Panc1 (cell line): ENCODE measurements around the gene TADA2B. TPM values are rescaled to one million over a fixed set of nuclear protein-coding genes. Genes with fewer than 3 reads are reported as not detected.

Experiments used
- ATAC-seq: fragments of 200-7000 bp; cut with Tn5 transposase; 2 replicates; pipeline ENCODE4 v1.9.1; 2020; ENCODE audit warnings: mild to moderate bottlenecking, moderate library complexity
- BruUV-seq: library from RNA; stranded (reverse); fragments of 400-500 nt; replicated peaks from 2 replicates; lab custom pipeline; 2021; lab: Mats Ljungman, UMichigan
- CTCF ChIA-PET: fragments of 300-600 bp; sonication (Branson Sonifier 250); formaldehyde crosslinking; loops from one replicate; lab custom pipeline; 2022; ENCODE audit warnings: antibody characterized with exemption; lab: Charles Lee
- POLR2A ChIA-PET: fragments of 300-600 bp; sonication (Branson Sonifier 250); formaldehyde crosslinking; loops from one replicate; lab custom pipeline; 2022; ENCODE audit warnings: antibody characterized with exemption; lab: Charles Lee
- DNase-seq: peaks from one replicate; pipeline ENCODE4 v3.0.0-alpha.2; 2010; ENCODE audit warnings: low read depth, low spot score
- H3K27ac ChIP-seq: 2 replicates; pipeline ENCODE4 v1.5.1; 2011; ENCODE audit warnings: mild to moderate bottlenecking, low read length, inconsistent platforms
- H3K27me3 ChIP-seq: fragments of 200-500 bp; sonication (Bioruptor generic); 2 replicates; pipeline ENCODE4 v1.6.0; 2014; ENCODE audit warnings: low read length, inconsistent platforms; ENCODE audit not compliant: control insufficient read depth, insufficient read depth
- H3K36me3 ChIP-seq: fragments of 200-500 bp; sonication (Bioruptor generic); 2 replicates; pipeline ENCODE4 v1.5.1; 2014; ENCODE audit warnings: inconsistent platforms, mild to moderate bottlenecking, low read length, moderate library complexity; ENCODE audit not compliant: control insufficient read depth, insufficient read depth
- H3K4me1 ChIP-seq: 2 replicates; pipeline ENCODE4 v1.5.1; 2011; ENCODE audit warnings: inconsistent platforms, mild to moderate bottlenecking, low read length, moderate library complexity; ENCODE audit not compliant: control insufficient read depth, insufficient read depth
- H3K4me3 ChIP-seq, 2 experiments: 2 replicates each; pipeline ENCODE4 v1.5.1; 2011 to 2012; ENCODE audit warnings: low read depth in 2 of 2, low read length in 2 of 2, mild to moderate bottlenecking in 2 of 2, inconsistent platforms in 1 of 2, moderate library complexity in 1 of 2
- H3K9me3 ChIP-seq: fragments of 200-500 bp; sonication (Bioruptor generic); 2 replicates; pipeline ENCODE4 v1.5.1; 2014; ENCODE audit warnings: low read depth, mild to moderate bottlenecking, inconsistent platforms, low read length, moderate library complexity; ENCODE audit not compliant: control insufficient read depth, insufficient read depth
- CTCF ChIP-seq: fragments of 450-650 bp; IDR thresholded peaks from 2 replicates; pipeline ENCODE4 v1.5.1; 2017; ENCODE audit warnings: mild to moderate bottlenecking
- POLR2AphosphoS5 ChIP-seq: IDR thresholded peaks from 2 replicates; pipeline ENCODE4 v1.6.1; 2012; ENCODE audit warnings: mild to moderate bottlenecking, low read depth, low read length, moderate library complexity
- REST ChIP-seq, 2 experiments: IDR thresholded peaks; 2 replicates each; pipeline ENCODE4 v1.6.1; 2011 to 2012; ENCODE audit warnings: low read depth in 2 of 2, control low read depth in 1 of 2, low read length in 1 of 2, mild to moderate bottlenecking in 1 of 2, moderate library complexity in 1 of 2; ENCODE audit not compliant: insufficient read depth in 1 of 2
- SIN3A ChIP-seq: IDR thresholded peaks from 2 replicates; pipeline ENCODE4 v1.6.1; 2012; ENCODE audit warnings: low read depth, mild to moderate bottlenecking, low read length, moderate library complexity, borderline replicate concordance; ENCODE audit not compliant: insufficient read depth
- TCF7L2 ChIP-seq: IDR thresholded peaks from 2 replicates; pipeline ENCODE4 v1.6.1; 2011; ENCODE audit warnings: mild to moderate bottlenecking, low read depth, low read length, inconsistent platforms
- in situ Hi-C: cut with HindIII; loops from 2 replicates; pipeline ENCODE4 v1.10.0; 2016; ENCODE audit warnings: low sequenced_read_pairs, low pct_unique_long_range_greater_than_20kb
- intact Hi-C: fragments of 100-400 bp; cut with micrococcal nuclease; formaldehyde crosslinking; loops from one replicate; pipeline ENCODE4 v1.10.0; 2022; ENCODE audit not compliant: unreplicated experiment
- total RNA-seq: library from RNA; stranded (reverse); gene quantifications from one replicate; pipeline ENCODE4 v1.2.1, GENCODE V29; 2021; ENCODE audit not compliant: unreplicated experiment

Gene TADA2B
- total RNA-seq, 1 experiment from 2014 or later, result 17.6 TPM

- Histone ChIP-seq H3K4me1 (no peaks in the 10 kb centered on the region), H3K36me3 (no peaks in the 10 kb centered on the region), H3K27ac (no peak overlapping the region), H3K27me3 (no peaks in the 10 kb centered on the region), H3K9me3 (no peaks in the 10 kb centered on the region), H3K4me3 (no peak overlapping the region)
- CTCF ChIA-PET, result no interaction called here
- TF ChIP-seq CTCF (no peak), POLR2AphosphoS5 (no peak), REST (IDR thresholded peaks at IDR 0.05; ENCODE audit: insufficient read depth in 1 of 2, low read depth in 2 of 2, low read length in 1 of 2) (no peak), TCF7L2 (no peak), SIN3A (no peak)
- intact Hi-C loops (no loop called here), in situ Hi-C loops (no loop called here)
- POLR2A ChIA-PET, result no interaction called here
- ATAC-seq, result no peak
- BruUV-seq, result no TSS peak
- DNase-seq, result no peak
Measured at GRCh38 chr4:7092026-7092425, 48.9 kb downstream of the TADA2B start.

- TF ChIP-seq TCF7L2 (no peak), SIN3A (no peak), REST (IDR thresholded peaks at IDR 0.05; ENCODE audit: insufficient read depth in 1 of 2, low read depth in 2 of 2, low read length in 1 of 2) (no peak), POLR2AphosphoS5 (no peak), CTCF (no peak)
- ChIA-PET POLR2A (no interaction called here), CTCF (no interaction called here)
- H3K27me3 ChIP-seq, result no peaks in the 10 kb centered on the region
- no peaks in the 10 kb centered on the region for H3K9me3 ChIP-seq
- no peaks in the 10 kb centered on the region for H3K36me3 ChIP-seq
- in situ Hi-C loops, result no loop called here
- no peak for DNase-seq
- H3K27ac ChIP-seq, result no peak overlapping the region
- H3K4me1 ChIP-seq, result no peaks in the 10 kb centered on the region
- no TSS peak for BruUV-seq
- H3K4me3 ChIP-seq, result no peak overlapping the region
- intact Hi-C loops, result no loop called here
- ATAC-seq, result no peak
Measured at GRCh38 chr4:7094916-7095315, 51.7 kb downstream of the TADA2B start.
